MG63 (cell line): Measurements from ENCODE around the gene FNDC8. TPM values are rescaled to one million over a fixed set of nuclear protein-coding genes. Genes with fewer than 3 reads are reported as not detected.
"Not testable (repeated sequence)": the region's sequence is repeated elsewhere in the genome, so short reads cannot be mapped to it uniquely, and the experiment has no call there.

Experiments used
- DNase-seq: peaks from one replicate; pipeline ENCODE4 v3.0.0-alpha.2; 2020
- H3K27me3 ChIP-seq: fragments of 250-450 bp; sonication (Bioruptor Pico); 2 replicates; pipeline ENCODE4 v1.5.1; 2020; ENCODE audit warnings: mild to moderate bottlenecking, moderate library complexity
- H3K36me3 ChIP-seq: fragments of 250-450 bp; sonication (Bioruptor Pico); 2 replicates; pipeline ENCODE4 v1.5.1; 2020; ENCODE audit warnings: mild to moderate bottlenecking, moderate library complexity
- H3K4me3 ChIP-seq: fragments of 250-450 bp; sonication (Bioruptor Pico); 2 replicates; pipeline ENCODE4 v1.5.1; 2020; ENCODE audit warnings: mild to moderate bottlenecking, moderate library complexity
- H3K9me3 ChIP-seq: fragments of 250-450 bp; sonication (Bioruptor Pico); 2 replicates; pipeline ENCODE4 v1.5.1; 2020; ENCODE audit warnings: mild to moderate bottlenecking, moderate library complexity
- total RNA-seq: library from RNA; depleted of rRNA; stranded (reverse); fragments of >200 nt; shearing (Covaris generic); gene quantifications from 2 replicates; pipeline ENCODE4 v1.2.3, GENCODE V29; 2014; ENCODE audit warnings: low replicate concordance

Gene FNDC8
- total RNA-seq, 1 experiment from 2014 or later, result not detected

GRCh38 chr17:35154196-35155165 is 33.1 kb downstream of the FNDC8 start:
- H3K9me3 ChIP-seq, result no peaks in the 10 kb centered on the region
- no peaks in the 10 kb centered on the region for H3K27me3 ChIP-seq
- H3K4me3 ChIP-seq, result no peak overlapping the region
- no peak for DNase-seq
- no peaks in the 10 kb centered on the region for H3K36me3 ChIP-seq

DNA sequence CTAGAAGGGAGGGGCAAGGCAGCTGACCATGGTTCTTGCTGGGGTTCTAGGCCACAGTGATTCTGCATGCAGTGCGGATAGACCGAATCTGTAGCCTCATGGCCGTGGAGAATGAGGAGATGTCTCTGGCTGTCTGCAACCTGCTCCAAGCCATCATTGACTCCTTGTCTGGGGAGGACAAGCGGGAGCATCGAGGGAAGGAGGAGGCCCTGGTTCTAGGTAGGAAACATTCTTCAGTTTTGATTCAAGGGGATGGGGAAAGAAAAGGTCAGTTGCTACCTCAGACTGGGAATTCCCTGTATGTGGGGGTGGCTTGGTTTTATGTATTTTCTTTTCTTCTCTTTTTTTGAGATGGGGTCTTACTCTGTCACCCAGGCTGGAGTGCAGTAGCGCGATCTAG is 33.8 kb downstream of the FNDC8 start:
- no peak overlapping the region for H3K4me3 ChIP-seq
- no peaks in the 10 kb centered on the region for H3K36me3 ChIP-seq
- DNase-seq, result no peak
- H3K27me3 ChIP-seq, result no peaks in the 10 kb centered on the region
- H3K9me3 ChIP-seq, result no peaks in the 10 kb centered on the region

DNA sequence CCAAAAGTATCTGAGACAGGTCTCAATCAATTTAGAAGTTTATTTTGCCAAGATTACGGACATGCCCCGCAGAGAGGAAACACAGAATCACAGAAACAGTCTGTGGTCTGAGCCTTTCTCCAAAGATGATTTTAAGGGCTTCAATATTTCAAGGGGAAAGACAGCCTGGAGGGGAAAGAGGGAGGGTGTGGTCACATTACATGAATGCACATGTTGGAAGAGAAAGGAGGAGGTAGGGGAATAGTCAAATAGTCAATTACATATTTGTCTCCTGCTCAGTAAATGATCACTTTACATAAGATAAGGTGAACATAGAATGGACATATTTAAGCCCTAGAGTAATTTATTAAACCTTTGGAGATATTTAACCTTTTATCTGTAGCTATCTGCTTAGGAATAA is 38.5 kb downstream of the FNDC8 start:
- Histone ChIP-seq H3K27me3 (no peaks in the 10 kb centered on the region), H3K4me3 (no peak overlapping the region), H3K9me3 (no peaks in the 10 kb centered on the region), H3K36me3 (no peaks in the 10 kb centered on the region)
- no peak for DNase-seq

GRCh38 chr17:35160354-35161201 is 39.2 kb downstream of the FNDC8 start:
- no peaks in the 10 kb centered on the region for H3K27me3 ChIP-seq
- no peak overlapping the region for H3K4me3 ChIP-seq
- H3K9me3 ChIP-seq, result no peaks in the 10 kb centered on the region
- H3K36me3 ChIP-seq, result no peaks in the 10 kb centered on the region
- no peak for DNase-seq

- H3K36me3 ChIP-seq, result no peaks in the 10 kb centered on the region
- no peak for DNase-seq
- H3K4me3 ChIP-seq, result no peak overlapping the region
- no peaks in the 10 kb centered on the region for H3K9me3 ChIP-seq
- H3K27me3 ChIP-seq, result no peaks in the 10 kb centered on the region
These were observed 39.9 kb downstream of the FNDC8 start for GRCh38 chr17:35161281-35161761.

- Histone ChIP-seq H3K9me3 (no peaks in the 10 kb centered on the region), H3K27me3 (no peaks in the 10 kb centered on the region), H3K4me3 (no peak overlapping the region), H3K36me3 (no peaks in the 10 kb centered on the region)
- DNase-seq, result no peak
These were observed 41.3 kb downstream of the FNDC8 start for GRCh38 chr17:35162755-35163154.

DNA sequence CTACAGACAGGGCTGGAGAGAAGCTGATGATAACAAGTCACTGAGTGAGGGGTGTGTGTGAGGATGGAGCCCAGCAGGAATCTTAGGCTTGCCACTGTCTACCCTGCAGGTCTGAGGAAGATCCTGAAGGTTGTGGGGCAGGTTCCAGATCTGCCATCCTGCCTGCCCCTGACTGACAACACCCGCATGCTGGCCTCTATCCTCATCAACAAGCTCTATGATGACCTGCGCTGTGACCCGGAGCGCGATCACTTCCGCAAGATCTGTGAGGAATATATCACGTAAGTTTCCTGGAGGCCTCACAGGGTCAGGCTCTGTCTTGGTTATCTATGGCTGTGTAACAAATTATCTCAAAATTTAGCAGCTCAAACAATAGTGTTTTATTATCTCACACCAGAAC is 42.5 kb downstream of the FNDC8 start:
- no peak for DNase-seq
- Histone ChIP-seq H3K4me3 (no peak overlapping the region), H3K36me3 (no peaks in the 10 kb centered on the region), H3K27me3 (no peaks in the 10 kb centered on the region), H3K9me3 (no peaks in the 10 kb centered on the region)

- no peaks in the 10 kb centered on the region for H3K27me3 ChIP-seq
- no peak overlapping the region for H3K4me3 ChIP-seq
- H3K36me3 ChIP-seq, result no peaks in the 10 kb centered on the region
- DNase-seq, result no peak
- H3K9me3 ChIP-seq, result no peaks in the 10 kb centered on the region
These were observed 43.3 kb downstream of the FNDC8 start for GRCh38 chr17:35164716-35165115.

GRCh38 chr17:35166526-35166925 is 45.1 kb downstream of the FNDC8 start:
- Histone ChIP-seq H3K9me3 (no peaks in the 10 kb centered on the region), H3K4me3 (no peak overlapping the region), H3K36me3 (no peaks in the 10 kb centered on the region), H3K27me3 (no peaks in the 10 kb centered on the region)
- DNase-seq, result no peak

DNA sequence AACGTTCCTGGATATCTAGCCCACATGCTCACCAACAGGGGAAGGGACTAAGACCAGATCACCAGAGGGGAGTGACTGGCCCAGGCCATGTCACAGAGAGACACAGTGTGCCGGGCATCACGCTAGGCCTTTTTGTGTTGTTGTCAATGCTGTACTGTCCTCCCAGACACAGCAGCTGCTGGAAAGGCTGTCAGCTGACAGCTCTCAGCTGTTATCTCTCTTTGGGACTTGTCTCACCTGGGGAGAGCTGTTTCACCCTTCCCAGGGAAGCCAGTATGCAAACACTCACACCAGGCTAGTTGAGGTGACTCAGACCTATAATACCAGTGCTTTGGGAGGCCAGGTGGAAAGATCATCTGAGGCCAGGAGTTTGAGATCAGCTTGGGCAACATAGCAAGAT is 45.6 kb downstream of the FNDC8 start:
- Histone ChIP-seq H3K9me3 (no peaks in the 10 kb centered on the region), H3K27me3 (no peaks in the 10 kb centered on the region), H3K36me3 (no peaks in the 10 kb centered on the region), H3K4me3 (no peak overlapping the region)
- no peak for DNase-seq

DNA sequence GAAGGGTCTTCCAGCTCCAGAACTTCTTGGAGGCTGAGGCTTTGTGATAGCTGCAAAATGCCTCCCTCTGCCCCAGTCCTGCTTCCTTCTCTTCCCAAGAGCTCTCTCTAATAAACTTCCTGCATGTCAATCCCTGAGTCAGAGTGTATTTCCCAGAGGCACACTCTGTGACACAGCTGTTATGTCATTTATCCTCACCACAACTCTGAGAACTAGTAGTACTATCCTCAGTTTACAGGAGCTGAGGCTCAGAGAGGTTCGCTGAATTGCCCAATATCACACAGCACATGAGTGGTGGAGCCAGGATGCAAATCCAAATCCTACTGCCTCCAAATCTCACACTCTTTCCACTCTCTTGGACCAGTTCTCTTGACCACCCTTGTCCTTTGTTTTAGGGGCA is 46.3 kb downstream of the FNDC8 start:
- DNase-seq, result no peak
- H3K9me3 ChIP-seq, result no peaks in the 10 kb centered on the region
- no peaks in the 10 kb centered on the region for H3K27me3 ChIP-seq
- H3K36me3 ChIP-seq, result no peaks in the 10 kb centered on the region
- no peak overlapping the region for H3K4me3 ChIP-seq

DNA sequence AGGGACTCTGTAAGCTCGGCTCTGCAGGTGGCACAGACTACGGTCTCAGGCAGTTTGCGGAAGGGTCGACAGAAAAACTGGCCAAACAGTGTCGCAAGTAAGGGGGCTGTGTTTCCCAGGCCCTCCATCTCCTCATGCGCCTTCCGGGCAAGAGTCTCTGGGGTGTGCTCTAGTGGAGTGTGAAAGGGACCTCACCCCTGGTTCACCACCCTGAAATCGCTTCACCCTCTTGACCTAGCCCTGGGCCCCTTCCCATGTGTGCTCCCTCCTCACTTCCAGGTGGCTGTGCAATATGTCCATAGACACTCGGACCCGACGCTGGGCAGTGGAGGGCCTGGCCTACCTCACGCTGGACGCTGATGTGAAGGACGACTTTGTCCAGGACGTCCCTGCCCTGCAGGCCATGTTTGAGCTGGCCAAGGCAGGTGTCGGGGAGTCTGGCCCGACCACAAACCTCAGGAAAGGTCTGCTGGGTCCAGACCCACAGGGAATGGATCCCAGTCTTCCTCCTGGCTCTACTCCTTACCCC is 48.5 kb downstream of the FNDC8 start:
- no peaks in the 10 kb centered on the region for H3K27me3 ChIP-seq
- H3K4me3 ChIP-seq, result no peak overlapping the region
- H3K9me3 ChIP-seq, result no peaks in the 10 kb centered on the region
- no peaks in the 10 kb centered on the region for H3K36me3 ChIP-seq
- DNase-seq, result no peak

DNA sequence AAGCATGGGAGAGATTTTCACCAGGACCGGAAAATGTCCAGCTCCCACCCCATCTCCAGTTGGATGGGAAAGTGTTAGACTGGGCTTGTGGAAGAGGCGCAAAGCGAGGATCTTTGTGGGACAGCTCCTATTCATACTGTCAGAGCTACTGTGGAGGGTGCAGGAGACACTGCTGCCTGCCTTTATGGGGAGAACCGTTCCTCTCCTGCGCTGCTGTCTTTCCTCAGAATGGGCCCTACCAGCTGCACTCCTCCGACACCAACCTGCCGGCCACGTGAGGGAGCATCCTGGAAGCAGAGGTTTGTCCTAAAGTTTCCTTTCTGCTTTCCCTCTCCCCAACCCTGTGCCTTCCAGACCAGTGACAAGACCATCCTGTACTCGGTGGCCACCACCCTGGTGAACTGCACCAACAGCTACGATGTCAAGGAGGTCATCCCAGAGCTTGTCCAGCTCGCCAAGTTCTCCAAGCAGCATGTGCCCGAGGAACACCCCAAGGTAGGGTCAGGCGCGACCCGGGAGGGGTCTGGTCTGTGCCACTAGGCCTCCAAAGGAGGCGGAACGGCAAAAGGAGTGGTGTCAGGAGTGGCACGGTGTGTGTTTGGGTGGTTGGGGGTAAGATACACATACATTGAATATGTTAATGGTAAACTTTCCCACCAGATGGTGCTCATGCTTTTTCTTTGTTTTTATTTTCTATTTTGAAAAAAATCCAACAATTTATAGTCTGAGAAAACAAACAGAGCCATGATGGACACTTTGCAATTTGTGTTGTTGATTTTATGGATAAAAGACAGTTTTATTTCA is 49.8 kb downstream of the FNDC8 start:
- H3K4me3 ChIP-seq, result no peak overlapping the region
- no peak for DNase-seq
- no peaks in the 10 kb centered on the region for H3K36me3 ChIP-seq
- no peaks in the 10 kb centered on the region for H3K9me3 ChIP-seq
- no peaks in the 10 kb centered on the region for H3K27me3 ChIP-seq

GRCh38 chr17:35171834-35172233 is 50.4 kb downstream of the FNDC8 start:
- Histone ChIP-seq H3K4me3 (no peak overlapping the region), H3K27me3 (no peaks in the 10 kb centered on the region), H3K36me3 (no peaks in the 10 kb centered on the region), H3K9me3 (no peaks in the 10 kb centered on the region)
- DNase-seq, result no peak

GRCh38 chr17:35172321-35172720 is 50.9 kb downstream of the FNDC8 start:
- not testable (repeated sequence) for H3K27me3 ChIP-seq, DNase-seq, H3K9me3 ChIP-seq, H3K36me3 ChIP-seq, H3K4me3 ChIP-seq

DNA sequence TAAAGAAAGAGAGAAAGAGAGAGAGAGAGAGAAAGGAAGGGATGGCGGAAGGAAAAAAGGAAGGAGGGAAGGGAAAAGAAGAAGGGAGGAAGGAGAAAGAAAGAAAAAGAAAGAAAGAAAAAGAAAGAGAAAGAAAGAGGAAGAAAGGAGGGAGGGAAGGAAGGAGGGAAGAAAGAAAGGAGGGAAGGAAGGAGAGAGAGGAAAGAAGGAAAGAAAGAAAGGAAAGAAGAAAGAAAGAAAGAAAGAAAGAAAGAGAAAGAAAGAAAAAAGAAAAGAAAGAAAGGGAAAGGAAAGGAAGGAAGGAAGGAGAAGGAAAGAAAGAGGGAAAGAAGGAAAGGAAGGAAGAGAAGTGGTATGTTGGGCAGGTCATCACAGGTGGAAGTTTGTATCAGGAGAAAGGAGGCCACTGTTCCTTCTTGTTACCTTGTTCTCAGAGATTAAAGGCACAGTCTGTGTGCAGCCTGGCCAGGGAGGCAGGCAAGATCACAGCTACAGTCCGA is 53.5 kb downstream of the FNDC8 start:
- H3K9me3 ChIP-seq, result no peaks in the 10 kb centered on the region
- H3K36me3 ChIP-seq, result no peaks in the 10 kb centered on the region
- H3K27me3 ChIP-seq, result no peaks in the 10 kb centered on the region
- DNase-seq, result no peak
- H3K4me3 ChIP-seq, result no peak overlapping the region
